BJ (cell line): ENCODE data around the gene WASF2. TPM values are rescaled to one million over a fixed set of nuclear protein-coding genes. Genes with fewer than 3 reads are reported as not detected.

Experiments used
- CTCF ChIA-PET: fragments of 350-600 bp; formaldehyde crosslinking; extraction: SDS; loops from one replicate; lab custom pipeline; 2021; ENCODE audit warnings: antibody characterized with exemption, inconsistent platforms; lab: Yijun Ruan, JAX
- POLR2A ChIA-PET: fragments of 300-600 bp; sonication (Branson Sonifier 250); formaldehyde crosslinking; extraction: SDS; loops from one replicate; lab custom pipeline; 2021; ENCODE audit warnings: antibody characterized with exemption; lab: Charles Lee
- DNase-seq: peaks from one replicate; pipeline ENCODE4 v3.0.0-alpha.2; 2011; ENCODE audit warnings: low read depth
- H3K27me3 ChIP-seq: 2 replicates; pipeline ENCODE4 v1.6.0; 2011; ENCODE audit warnings: low read length; ENCODE audit not compliant: control insufficient read depth, insufficient read depth
- H3K36me3 ChIP-seq: 2 replicates; pipeline ENCODE4 v1.5.1; 2011; ENCODE audit warnings: low read length; ENCODE audit not compliant: control insufficient read depth, insufficient read depth
- H3K4me3 ChIP-seq: 2 replicates; pipeline ENCODE4 v1.5.1; 2011; ENCODE audit warnings: low read depth, mild to moderate bottlenecking, control low read depth, low read length
- CTCF ChIP-seq: IDR thresholded peaks from 2 replicates; pipeline ENCODE4 v1.5.1; 2011; ENCODE audit warnings: low read depth, mild to moderate bottlenecking, control low read depth, inconsistent platforms, low read length, moderate library complexity; ENCODE audit not compliant: insufficient read depth
- polyA plus RNA-seq: library from polyadenylated mRNA; depleted of rRNA; stranded (reverse); fragments of >200 nt; gene quantifications from 2 replicates; pipeline ENCODE4 v1.2.3, GENCODE V29; 2011

Gene WASF2
- polyA plus RNA-seq, 1 experiment, result 56.5 TPM

- Histone ChIP-seq H3K27me3 (no peaks in the 10 kb centered on the region), H3K36me3 (no peaks in the 10 kb centered on the region), H3K4me3 (no peak overlapping the region)
- POLR2A ChIA-PET, result no interaction called here
- no peak for DNase-seq
- TF ChIP-seq CTCF, result no peak
- CTCF ChIA-PET, result interaction anchor here (0.9 to 11.9 kb wide), 14 partner anchors 10 to 353 kb away, joined by 3 to 353 read pairs (median 6); partner anchors contain the start of genes AHDC1 and MAP3K6
Measured at GRCh38 chr1:27398405-27399149, 91.4 kb downstream of the WASF2 start.

- H3K36me3 ChIP-seq, result no peaks in the 10 kb centered on the region
- ChIA-PET CTCF (interaction anchor here (0.9 to 11.9 kb wide), 17 partner anchors 10 to 353 kb away, joined by 3 to 353 read pairs (median 5); partner anchors contain the start of genes AHDC1 and MAP3K6), POLR2A (interaction anchor here (0.6 kb wide), 1 partner anchor 358 kb away, joined by 5 read pairs; no protein-coding TSS in a partner anchor)
- TF ChIP-seq CTCF, result no peak
- no peak for DNase-seq
- no peak overlapping the region for H3K4me3 ChIP-seq
- no peaks in the 10 kb centered on the region for H3K27me3 ChIP-seq
Measured at GRCh38 chr1:27397749-27398148, 92.2 kb downstream of the WASF2 start.

GRCh38 chr1:27397110-27397509 lies 92.9 kb downstream of the WASF2 start:
- H3K4me3 ChIP-seq, result no peak overlapping the region

GRCh38 chr1:27395441-27396195 lies 94.3 kb downstream of the WASF2 start:
- CTCF ChIA-PET, result interaction anchor here (0.5 to 11.9 kb wide), 34 partner anchors 8 to 351 kb away, joined by 3 to 353 read pairs (median 5); partner anchors contain the start of genes AHDC1, MAP3K6 and SYTL1

More at GRCh38 chr1:27397110-27397509, 92.9 kb downstream of the WASF2 start:
- POLR2A ChIA-PET, result interaction anchor here (0.6 kb wide), 1 partner anchor 359 kb away, joined by 5 read pairs; no protein-coding TSS in a partner anchor
- H3K27me3 ChIP-seq, result no peaks in the 10 kb centered on the region
- CTCF ChIA-PET, result interaction anchor here (0.6 to 11.9 kb wide), 19 partner anchors 8 to 353 kb away, joined by 3 to 353 read pairs (median 4); partner anchors contain the start of genes AHDC1 and MAP3K6
- no peaks in the 10 kb centered on the region for H3K36me3 ChIP-seq
- no peak for DNase-seq
- no peak for TF ChIP-seq CTCF

More at GRCh38 chr1:27395441-27396195, 94.3 kb downstream of the WASF2 start:
- no peak overlapping the region for H3K4me3 ChIP-seq
- H3K27me3 ChIP-seq, result no peaks in the 10 kb centered on the region
- DNase-seq, result no peak
- peak; percentile 92 for TF ChIP-seq CTCF
- POLR2A ChIA-PET, result no interaction called here
- no peaks in the 10 kb centered on the region for H3K36me3 ChIP-seq
